GM19467 (cell line): ENCODE measurements around the gene AP2S1.
"Not testable (repeated sequence)": the region's sequence is repeated elsewhere in the genome, so short reads cannot be mapped to it uniquely, and the experiment has no call there.

Experiments
- ATAC-seq: cut with Tn5 transposase; IDR thresholded peaks from one replicate; pipeline ENCODE4 v1.9.1; 2021; ENCODE audit warnings: mild to moderate bottlenecking, moderate library complexity; ENCODE audit not compliant: unreplicated experiment

AP2S1 gene

DNA sequence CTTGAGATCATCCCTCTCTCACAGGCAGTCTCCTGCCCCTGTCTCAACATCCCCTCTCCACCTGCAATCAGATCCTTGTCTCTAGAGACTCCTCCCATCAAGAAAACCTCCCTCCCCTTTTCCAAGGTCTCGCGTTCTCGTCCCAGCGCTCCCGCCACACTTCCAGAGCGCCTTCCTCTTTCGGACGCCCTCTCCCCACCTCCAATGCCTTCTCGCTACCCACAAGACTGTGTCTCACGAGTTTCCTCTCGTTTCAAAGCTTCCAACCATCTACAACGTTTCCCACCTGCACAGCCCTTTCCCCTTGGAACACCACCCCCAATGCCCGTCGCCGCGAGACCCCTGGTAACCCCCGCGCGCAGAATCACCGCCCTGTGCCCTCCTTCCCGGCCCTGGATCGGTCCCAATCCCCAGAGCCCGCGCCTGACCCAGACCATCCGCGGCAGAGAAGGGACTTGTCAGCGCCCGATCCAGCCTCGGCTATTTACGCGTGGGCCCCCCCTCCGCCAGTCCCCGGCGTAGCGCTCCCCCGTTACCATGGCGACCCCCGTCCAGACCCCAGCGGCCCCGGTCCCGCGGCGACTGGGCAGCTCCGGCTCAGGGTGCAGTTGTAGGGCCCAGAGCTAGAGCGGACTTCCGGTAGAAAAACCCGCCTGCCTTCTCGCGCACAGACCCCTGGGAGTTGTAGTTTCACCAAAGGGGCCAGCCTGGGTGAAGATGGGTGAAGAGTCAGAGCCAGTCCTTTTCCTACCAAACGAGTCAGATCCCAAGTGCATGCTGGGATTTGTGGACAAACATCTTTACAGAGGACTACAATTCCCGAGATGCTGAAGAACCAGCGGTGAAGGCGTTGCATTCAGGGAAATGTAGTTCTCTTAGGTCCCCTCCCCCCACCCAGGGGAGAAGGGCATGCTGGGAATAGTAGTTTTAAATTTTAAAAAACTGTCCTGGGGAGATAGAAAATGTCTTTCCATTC is at the start of gene AP2S1:
Gene AP2S1, minus strand, starts transcription at position 619 of the 976 bp plus-strand sequence. Its CDS starts 80 bp downstream, at position 539.
- ATAC-seq: peak; percentile 89

DNA sequence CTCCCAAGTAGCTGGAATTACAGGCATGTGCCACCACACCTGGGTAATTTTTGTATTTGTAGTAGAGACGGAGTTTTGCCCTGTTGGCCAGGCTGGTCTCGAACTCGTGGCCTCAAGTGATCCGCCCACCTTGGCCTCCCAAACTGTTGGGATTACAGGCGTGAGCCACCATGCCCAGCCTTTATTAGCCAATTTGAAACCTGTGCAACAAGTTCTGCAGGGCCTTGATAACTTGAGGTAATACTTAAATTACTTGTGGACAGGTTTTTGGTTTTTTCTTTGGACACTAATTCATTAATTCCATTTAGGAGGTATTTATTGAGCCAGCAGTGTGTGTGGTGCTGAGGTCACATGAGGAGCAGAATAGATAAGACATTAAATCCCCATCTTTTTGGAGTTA is 49.7 kb upstream of the AP2S1 start:
- no peak for ATAC-seq

GRCh38 chr19:46898731-46899130 is 48.1 kb upstream of the AP2S1 start:
- no peak for ATAC-seq

- no peak for ATAC-seq
Observed at GRCh38 chr19:46896076-46896794, 45.6 kb upstream of the AP2S1 start.

GRCh38 chr19:46892252-46893179 is 41.9 kb upstream of the AP2S1 start:
- ATAC-seq: no peak

DNA sequence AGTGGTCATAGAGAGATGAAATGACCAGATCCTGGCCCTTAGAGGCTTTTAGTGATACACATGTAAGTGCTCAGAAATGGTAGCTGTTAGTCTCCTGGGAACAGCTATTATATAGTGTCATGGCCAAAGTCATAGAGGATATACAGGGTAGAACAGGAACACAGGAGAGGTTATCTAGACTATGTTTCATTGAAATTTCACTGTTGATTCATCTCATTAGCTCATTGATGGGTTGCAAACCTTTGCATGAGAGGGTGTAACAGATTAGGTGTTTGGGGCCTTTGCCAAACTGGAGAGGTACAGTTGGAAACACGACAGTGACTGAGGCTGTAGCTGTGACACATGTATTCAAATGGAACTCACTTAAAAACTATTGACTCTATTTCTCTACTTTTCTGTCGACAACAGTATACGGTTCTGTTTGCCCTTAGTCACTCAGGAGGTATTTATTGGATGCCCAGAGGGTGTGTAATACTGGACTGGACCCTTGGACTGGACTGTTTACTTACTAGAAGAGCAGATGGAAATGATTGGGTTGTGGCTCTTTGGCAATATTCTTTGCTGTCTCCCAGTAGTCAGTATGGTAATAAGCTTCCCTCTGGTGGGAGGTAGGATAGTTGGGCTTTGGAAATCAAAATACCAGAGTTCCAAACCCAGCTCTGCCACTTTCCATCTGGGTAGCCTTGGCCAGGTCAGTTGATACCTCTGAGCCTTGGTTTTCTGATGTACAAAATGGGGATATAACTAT is 40.0 kb upstream of the AP2S1 start:
- no peak for ATAC-seq

DNA sequence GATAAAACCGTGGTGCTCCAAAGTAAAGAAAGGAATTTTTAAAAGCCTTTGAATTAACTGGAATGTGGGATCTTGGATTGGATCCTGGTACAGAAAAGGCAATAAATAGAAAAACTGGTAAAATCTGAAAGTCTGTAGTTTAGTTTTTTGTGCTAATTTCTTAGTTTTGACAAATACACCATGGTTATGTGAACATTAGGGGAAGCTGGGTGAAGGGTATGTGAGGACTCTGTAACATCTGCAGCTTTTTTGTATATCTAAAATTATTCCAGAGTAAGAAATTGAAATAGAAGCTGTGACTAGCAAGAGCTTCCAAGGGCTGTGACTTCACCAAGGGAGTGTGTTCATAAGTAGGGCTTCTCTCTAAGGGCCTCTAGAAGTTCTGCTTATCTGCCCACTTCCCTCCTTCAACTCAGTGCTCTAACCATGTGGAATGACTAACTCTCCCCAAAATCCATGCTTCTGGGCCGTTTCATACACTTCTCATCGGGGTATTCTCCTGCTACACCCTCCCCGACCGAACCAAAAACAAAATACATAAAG is 36.7 kb upstream of the AP2S1 start:
- no peak for ATAC-seq

DNA sequence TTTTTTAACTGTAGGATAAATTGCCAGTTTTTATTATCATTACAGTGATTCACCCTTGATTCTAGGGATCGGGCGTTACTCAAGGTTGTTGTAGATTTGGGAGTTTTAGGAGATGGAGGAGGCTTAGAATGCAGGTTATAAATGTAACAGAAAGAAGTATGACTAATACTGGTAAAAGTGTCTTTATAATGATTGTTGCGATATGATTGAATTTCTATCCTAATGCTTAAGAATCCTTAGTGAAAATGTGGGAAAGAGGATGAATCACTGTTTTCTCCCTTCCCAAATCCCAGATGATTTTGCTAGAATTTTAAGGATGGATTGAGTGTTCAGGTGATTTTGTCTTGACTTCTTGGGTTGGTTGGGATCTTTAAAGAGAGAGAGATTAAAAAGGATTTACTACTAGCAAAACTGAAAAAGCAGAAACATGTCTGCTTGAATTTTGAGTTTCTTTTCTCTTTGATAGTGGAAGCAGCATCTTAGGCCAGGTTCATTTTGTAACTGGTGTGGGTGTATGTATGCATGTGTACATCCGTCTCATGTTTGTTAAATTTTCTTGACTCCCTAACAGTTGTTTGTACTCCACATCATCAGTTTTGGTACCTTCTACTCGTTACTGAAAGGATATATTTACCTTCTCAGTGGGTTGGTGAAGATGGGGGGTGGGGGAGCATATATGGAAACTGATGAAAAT is 36.0 kb upstream of the AP2S1 start:
- ATAC-seq: no peak

- ATAC-seq: no peak
Observed at GRCh38 chr19:46885411-46885810, 34.8 kb upstream of the AP2S1 start.

- not testable (repeated sequence) for ATAC-seq
Observed at GRCh38 chr19:46882751-46883150, 32.1 kb upstream of the AP2S1 start.

DNA sequence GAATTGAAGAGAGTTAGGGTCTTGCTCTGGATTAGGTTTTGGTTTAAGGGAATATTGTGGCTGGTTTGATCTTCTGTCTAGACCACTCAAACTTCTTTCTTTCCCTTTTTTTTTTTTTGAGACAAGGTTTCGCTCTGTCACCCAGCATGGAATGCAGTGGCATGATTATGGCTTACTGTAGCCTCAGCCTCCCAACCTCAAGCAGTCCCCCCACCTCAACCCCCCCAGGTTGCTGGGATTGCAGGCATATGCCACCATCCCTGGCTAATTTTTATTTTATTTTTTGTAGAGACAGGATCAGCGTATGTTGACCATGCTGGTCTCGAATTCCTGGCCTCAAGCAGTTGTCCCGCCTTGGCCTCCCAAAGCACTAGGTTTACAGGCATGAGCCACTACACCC is 31.4 kb upstream of the AP2S1 start:
- no peak for ATAC-seq

GRCh38 chr19:46881092-46881491 is 30.4 kb upstream of the AP2S1 start:
- no peak for ATAC-seq

DNA sequence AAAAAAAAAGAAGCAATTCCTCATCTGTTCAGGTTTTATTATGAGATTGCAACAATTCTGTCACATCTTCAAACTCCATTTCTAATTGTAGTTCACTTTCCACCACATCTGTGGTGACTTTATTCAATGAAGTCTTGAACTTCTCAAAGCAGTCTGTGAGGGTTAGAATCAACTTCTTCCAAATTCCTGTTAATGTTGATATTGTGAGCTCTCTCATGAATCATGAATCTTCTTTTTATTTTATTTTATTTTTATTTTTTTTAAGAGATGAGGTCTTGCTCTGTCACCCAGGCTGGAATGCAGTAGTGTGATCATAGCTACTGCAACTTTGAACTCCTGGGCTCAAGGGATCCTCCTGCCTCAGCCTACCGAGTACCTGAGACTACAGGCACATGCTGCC is 29.8 kb upstream of the AP2S1 start:
- no peak for ATAC-seq

- ATAC-seq: no peak
Observed at GRCh38 chr19:46878613-46879375, 28.1 kb upstream of the AP2S1 start.

GRCh38 chr19:46875657-46876056 is 25.0 kb upstream of the AP2S1 start:
- no peak for ATAC-seq

- ATAC-seq: no peak
Observed at GRCh38 chr19:46875234-46875633, 24.6 kb upstream of the AP2S1 start.

DNA sequence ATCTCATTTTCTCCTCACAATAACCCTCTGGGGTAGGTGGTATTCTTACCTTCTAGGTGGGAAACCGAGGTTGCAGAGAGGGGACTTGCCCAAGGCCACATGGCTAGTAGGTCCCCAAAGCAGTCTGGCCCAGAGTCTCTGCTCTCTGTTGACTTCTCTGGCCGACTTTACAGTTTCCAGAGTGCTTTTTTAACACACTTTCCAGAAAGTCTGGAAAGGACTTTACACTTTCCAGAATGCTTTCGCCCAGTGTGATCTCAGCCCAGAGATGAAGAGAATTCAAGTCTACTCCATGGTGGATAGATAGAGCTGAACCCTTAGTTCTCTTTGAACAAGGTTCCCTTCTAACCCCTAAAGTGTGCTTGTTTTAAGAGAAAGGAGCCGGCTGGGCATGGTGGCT is 22.3 kb upstream of the AP2S1 start:
- ATAC-seq: no peak

- ATAC-seq: not testable (repeated sequence)
Observed at GRCh38 chr19:46871173-46871572, 20.5 kb upstream of the AP2S1 start.
